GM18861 (cell line): Measurements from ENCODE around the gene WWP2.

Source experiments
- ATAC-seq: cut with Tn5 transposase; IDR thresholded peaks from one replicate; pipeline ENCODE4 v1.9.1; 2021; ENCODE audit not compliant: unreplicated experiment

Gene WWP2

DNA sequence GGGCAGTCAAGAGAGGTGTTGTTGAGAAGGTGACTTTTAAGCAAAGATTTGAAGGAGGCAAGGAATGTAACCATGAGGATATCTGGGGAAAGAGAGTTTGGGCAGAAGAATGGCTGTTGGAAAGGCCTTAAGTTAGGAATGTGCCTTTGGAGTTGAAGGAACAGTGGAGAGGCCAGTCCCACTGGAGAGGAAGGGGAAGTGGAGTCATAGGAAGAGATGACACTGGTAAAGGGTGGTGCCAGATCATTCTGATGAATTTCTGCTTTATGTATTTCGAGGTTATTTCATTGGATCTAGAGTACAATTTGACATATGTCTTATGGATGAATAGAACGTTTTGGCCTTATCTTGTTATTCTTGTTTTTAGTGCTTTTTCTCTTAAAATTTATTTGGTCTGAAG is 93.5 kb downstream of the WWP2 start:
- no peak for ATAC-seq

DNA sequence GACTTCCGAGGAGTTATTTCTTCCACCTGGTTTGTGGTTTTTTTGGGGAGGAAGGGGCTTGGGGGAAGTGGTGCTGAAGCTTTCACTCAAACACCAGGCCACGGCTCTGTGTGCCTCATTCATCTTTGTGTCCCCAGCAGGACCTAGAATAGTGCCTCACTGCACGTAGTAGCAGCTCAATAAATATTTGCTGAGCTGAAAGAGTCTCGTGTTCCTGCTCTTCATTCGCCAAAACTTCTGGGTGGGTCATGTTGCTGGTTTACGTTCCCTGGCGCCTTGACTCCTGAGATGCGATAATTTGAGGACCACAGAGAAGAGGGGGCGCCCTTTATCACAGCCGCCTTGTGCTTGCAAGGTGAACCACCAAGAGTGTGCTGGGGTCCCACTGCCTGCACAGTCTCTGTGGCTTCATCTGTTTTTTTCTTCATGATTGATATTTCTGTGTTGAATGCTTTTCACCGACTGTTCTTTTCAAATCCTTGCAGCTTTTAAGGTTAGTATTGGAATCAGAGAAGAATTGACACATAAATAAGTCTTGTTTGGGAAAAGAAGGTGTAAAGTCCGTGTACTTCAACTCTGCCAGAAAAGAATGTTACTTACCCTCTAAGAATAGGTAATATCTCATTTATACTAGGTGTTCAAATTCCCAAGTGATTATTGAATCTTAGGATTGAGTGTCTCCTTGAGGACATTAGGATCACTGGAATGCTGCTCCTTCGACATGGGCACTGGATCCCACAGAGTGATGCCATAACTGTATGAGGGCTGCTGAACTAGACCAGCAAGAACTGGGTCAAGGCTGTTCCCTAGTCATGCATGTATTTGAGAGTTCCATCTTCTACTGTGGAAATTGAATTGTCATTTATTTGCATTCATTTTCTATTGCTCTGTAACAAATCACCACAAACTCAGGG is 96.3 kb downstream of the WWP2 start:
- no peak for ATAC-seq

DNA sequence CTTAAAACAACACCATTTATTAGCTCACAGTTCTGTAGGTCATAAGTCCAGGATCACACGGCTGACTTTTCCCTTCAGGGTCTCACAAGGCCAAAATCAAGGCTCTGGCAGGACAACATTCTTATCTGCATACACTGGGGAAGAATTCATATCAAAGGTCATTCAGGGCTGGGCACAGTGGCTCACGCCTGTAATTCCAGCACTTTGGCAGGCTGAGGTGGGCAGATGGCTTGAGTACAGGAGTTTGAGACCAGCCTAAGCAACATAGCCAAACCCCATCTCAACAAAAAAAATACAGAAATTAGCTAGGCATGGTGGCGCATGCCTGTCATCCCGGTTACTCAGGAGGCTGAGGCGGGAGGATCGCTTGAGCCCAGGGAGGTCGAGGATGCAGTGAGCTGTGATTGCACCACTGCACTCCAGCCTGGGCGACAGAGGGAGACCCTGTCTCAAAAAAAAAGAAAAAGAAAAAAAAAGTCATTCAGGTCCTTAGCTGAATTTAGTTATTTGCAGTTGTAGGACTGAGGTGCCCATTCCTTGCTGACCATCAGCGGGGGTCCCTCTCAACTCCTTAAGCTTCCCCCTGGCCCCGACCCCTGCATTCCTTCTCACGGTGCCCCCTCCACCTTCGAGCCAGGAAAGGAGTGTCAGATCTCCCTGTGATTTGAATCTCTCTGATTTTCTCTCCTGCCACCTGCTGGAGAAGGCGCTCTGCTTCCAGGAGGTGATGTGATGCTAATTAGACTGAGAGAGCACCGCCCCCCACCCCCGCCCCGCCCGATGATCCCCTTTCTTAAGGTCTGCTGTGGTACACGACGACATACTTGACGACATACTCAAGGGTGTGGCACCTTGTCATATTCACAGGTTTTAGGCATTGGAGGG is 97.2 kb downstream of the WWP2 start:
- no peak for ATAC-seq

DNA sequence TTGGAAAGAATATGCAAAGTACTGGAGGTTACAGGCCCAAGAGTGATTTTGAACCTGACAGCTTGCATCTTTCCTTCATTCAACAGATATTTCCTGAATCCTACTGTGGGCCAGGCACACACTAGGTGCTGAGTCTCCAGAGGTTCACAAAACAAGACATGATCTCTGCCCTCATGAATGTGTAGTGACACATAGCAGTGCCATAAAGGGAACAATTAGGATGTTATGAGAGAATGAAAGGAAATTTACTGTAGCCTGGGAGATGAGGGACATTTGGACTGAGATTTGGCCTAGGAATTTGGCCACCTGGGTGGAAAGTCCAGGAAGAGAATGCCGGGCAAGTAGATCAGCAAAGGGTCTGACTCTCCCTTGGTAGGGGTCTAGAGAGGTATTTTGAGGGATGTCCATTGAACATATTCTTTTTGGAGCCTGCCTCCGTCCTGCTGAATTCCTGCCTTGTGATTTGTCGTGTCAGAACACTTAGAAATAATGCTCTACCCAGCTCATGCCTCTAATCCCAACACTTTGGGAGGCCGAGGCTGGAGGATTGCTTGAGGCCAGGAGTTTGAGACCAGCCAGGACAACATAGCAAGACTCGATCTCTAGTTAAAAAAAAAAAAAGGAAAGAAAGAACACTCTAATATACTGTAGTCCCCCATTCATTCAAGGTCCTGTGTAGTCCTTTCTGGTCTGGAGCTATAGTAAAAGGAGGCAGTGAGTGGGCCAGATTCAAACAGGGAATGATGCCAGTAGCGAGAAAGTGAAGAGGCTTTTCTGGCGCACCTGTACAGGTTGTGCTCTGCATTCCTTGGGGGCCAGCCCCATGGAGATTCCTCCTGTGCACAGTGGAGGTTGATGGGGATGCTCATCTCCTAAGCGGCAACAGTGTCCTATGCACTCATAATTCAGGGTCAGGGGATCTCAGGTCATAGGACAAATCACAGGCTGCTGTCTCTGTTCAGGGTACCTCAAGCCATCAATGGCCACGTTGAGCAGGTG is 98.4 kb downstream of the WWP2 start:
- ATAC-seq: no peak

DNA sequence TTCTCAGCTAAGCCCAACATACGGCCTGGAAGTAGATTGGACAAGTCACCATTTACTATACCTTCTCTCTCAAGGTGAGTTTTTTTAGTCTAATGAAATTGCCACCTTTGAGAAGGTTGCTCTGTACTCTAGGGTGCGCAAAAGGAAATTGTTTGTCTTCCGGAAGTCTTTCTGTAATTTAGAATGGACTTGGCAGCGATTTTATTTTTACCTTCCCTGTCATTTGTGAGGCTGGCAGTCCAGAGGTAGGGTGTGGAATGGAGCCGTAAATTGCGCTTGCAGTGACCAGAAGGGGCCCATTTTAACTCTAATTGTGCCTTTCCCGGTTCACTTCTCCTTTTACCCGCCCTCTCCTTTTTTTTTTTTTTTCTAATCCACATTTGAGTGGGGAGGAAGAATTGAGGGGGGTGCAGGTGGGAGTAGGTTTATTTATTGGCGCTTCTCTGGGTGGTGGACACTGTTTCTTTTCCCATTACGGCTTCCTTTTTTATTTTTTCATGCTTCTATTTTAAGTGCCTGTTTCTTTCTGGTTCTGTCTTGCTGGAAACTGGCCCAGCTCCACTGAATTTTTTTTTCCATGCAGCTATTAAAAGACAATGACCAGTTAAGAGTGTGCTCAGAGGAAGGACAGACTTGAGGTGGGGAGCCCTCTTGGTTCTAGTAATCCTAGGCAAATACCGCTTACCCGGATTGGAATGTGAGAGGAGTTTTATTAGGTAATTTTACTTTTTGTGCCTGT is 99.3 kb downstream of the WWP2 start:
- no peak for ATAC-seq

DNA sequence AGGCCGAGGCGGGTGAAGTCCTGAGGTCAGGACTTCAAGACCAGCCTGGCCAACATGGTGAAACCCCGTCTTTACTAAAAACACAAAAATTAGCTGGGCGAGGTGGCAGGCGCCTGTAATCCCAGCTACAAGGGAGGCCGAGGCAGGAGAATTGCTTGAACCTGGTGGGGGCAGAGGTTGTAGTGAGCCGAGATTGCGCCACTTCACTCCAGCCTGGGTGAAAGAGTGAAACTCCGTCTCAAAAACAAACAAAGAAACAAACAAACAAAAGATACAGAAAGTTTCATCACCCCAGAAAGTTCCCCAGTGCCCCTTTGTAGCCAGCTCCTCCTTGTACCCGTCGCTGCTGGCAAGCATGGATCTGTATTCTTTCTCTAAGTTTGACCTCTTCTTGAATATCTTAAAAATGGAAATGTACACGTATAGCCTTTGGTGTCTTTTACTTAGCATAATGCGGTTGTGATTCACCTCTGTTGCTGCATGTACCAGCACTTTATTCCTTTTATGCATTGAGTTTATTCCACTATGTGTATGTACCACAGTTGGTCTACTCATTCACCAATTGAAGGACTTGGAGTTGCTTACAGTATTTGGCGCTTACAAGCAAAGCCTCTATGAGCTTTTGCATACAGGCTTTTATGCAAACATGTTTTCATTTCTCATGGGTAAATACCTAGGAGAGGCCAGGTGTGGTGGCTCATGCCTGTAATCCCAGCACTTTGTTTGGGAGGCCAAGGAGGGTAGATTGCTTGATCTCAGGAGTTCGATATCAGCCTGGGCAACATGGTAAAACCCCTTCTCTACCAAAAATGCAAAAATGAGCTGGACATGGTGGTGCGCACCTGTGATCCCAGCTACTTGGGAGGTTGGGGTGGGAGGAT is 101.5 kb downstream of the WWP2 start:
- no peak for ATAC-seq

DNA sequence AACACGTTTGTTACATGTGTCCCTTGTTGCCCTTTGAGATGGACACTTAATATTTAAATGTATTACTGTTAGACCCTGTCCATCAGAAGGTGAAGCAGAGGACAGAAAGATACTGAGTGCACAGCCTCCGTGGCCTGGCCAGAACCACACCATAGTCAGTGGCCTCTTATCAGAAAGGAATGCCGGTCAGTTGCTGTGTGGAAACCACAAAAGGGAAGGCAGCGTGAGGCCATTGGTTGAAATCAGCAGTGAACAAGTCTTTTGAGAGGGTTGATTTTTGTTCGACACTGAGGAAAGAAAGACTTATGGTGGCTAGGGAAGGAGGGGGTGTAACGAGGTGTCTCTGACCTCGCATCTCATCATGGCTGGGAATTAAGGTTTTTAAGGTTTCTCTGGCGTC is 103.6 kb downstream of the WWP2 start:
- ATAC-seq: no peak

DNA sequence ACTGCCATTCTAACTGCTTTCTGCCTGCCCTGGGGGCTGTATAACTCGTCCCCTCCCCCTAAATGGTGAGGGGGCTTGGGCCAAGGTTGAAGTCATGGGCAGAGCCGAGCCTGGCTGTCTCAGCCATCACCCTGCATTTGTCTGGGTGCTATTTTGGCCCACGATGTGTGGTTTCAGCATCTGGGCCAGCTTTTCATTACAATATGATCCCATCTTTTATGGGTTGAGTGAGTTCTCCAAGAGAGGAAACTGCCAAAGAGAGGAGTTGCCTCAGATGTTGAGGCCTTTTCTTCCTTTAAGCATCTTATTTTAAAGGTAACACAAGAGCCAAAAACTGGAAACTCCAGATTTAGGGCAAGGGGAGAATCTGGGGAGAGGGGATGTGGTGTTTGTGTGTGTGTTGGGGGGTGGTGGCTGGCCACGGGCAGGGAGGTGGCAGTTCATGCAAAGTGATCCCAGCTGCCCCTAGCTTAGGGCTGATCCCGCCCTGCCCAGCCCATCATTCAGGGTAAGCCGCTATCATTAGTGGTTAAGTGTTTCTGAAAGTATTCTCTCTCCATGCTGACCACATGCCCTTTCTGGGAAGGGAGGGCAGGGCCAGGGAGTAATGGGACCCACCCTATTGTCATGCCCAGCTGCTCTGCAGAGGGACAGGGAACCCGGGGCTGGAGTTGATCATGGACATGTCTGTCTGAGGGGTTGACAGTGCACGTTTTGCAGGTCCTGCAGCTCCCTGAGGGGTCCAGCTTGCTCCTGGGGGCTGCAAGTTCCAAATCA is 105.8 kb downstream of the WWP2 start:
- ATAC-seq: no peak

DNA sequence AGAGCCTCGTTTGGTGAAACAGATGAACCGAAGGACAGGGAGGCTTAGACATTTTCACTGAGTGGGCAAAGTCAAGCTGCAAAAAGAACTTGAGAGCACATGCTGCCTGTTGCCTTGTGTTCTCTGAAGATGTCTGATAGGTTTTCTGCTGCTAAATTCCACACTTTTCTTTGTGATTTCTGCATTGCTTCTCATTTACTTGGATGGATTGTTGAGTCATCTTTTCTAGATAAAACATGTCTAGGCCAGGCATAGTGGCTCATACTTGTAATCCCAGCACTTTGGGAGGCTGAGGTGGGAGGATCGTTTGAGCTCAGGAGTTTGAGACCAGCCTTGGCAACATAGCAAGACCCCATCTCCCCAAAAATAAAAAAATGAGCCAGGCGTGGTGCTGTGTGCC is 108.6 kb downstream of the WWP2 start:
- ATAC-seq: no peak

DNA sequence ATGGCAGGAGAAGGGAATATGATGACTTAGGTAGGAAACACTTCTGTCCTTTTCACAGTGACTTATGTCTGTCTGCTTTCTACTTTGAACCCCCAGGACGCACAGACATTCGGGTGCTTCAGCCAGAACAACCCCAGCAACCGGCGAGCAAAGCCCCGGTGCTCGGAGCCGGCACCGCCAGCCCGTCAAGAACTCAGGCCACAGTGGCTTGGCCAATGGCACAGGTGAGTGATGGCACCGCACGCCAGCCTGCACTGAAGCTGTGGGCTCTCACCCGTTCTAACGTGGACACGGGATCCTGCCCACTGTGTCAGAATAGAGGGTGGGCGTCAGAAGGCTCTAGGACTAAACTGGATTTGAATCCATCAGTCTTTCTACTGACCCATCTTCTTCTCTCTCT is 109.6 kb downstream of the WWP2 start:
- no peak for ATAC-seq

DNA sequence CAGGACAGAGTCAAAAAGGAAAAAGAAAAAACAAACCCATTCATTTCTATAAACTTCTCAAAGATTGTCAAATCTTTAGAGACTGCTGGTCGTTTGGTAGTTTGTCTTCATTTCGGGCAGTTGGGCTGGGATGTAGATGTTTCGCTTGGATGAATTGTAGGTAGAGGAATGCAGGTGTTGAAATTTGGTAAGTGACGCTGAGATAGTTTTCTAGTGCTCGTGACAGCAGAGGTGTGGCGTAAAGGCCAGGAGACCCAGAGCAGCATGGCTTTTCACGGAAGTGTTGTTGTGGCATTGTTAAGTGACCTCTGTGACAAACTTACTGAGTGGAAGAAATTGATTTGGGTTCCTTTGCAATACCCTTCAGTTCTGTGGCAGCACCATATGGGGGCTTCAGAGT is 110.8 kb downstream of the WWP2 start:
- ATAC-seq: no peak

DNA sequence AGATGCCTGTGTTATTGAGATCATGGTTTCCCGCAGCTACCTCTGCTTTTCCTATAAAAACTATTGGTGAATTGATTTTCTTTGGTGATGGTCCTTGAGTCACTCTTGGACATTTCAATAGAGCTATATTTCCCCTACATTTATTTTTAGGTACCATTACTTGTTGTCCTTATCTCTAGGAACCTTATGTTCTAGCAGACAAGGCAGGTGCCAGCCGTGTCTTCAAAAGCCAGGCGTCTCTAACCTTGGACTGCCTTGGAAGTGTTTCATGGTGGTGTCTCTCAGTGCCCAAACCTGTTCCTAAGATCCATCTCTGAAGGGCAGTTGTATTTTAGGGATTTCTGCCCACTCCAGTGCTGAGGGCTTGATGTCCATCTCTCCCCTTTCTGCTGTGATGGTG is 111.7 kb downstream of the WWP2 start:
- no peak for ATAC-seq

DNA sequence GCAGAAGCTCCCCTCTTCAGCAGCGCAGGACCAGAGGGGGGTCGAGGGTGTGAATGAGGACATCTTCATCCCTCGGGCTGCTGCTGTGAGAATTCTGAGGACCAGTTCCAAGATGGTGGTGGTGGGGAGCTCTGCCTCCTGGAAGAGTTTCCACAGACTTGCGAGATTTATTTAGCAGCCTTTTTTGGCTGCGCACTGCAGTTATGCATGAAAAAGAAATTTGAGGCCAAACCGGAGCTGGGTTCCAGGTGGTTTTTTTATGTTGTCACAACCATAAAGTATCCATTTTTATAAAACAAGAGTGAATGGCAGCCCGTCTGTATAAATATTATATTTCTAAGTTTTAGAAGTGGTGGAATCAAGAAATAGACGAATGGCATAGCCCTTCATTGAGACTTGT is 112.1 kb downstream of the WWP2 start:
- ATAC-seq: no peak

DNA sequence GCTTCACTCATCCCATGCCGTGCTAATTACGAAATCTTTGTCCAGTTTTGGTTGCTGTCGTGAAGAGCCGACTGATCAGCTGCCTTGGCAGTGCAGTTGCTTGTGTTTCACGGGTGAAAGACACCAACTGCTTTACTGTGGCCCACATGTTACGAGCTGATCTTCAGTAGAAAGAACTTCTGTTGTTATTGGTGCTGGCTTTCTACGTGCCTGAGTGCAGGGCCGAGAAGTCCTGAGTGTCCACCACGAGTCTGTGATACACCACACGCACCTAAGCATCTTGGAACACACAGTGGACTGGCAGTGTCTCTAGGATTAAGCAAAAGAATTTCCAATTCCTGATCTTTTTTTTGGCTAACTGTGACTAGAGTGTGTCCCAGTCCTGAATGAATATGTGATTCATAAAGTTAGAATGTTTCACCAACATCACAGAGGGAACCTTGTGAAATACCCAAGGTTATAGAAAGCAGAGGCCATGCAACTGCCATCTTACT is 118.6 kb downstream of the WWP2 start:
- ATAC-seq: no peak

DNA sequence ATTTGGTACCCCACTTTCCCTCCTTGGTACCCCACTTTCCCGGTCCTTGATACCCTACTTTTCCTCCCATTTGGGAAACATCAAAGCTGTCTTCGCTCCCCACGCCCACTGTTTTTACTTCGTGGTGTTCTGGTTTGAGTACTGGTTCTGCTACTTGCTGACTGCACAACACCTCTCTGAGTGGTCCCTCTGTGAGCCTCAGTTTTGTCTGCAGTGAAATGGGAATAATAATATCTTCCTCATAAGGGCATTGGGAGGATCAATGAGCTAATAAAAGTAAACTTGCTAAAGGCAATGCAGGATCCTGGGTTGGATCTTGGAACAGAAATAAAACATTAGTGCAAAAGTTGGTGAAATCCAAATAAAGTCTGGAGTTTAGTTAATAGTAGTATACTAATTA is 119.0 kb downstream of the WWP2 start:
- no peak for ATAC-seq

DNA sequence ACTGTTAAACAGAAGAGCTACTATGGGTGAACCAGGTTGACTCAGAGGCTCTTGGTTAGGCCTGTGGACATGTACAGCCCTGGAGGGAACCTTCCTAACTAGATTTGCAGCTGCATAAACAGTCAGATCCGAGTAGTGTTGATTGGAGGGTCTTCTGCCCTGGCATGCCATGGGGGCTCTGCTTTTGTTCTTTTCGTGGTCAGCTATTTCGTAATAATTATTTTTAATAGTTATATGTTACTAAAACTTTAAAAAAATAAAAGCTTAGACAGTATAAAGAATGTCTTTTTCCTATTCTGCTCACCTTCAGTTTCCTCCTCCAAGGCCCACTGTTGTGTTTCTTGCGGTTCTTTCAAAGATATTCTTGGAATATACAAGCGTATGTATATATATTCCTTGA is 121.6 kb downstream of the WWP2 start:
- ATAC-seq: no peak

DNA sequence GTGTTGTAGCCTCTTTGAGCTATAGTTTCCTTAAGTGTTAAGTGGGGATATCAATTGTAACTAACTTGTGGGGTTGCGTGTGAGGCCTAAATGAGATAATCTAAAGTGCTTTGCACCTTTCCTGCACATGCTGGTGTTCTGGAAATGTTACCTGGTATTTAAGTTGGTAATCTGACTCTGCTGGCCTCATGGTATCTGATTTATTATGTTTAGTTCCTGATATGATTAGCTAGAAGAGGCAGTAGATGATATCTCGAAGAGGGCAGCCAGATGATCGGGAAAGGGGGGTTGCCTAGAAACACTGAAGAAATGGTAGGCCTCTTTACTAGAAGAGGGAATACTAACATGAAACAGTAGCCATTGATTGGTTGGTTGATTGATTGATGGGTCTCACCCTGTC is 123.6 kb downstream of the WWP2 start:
- ATAC-seq: no peak

DNA sequence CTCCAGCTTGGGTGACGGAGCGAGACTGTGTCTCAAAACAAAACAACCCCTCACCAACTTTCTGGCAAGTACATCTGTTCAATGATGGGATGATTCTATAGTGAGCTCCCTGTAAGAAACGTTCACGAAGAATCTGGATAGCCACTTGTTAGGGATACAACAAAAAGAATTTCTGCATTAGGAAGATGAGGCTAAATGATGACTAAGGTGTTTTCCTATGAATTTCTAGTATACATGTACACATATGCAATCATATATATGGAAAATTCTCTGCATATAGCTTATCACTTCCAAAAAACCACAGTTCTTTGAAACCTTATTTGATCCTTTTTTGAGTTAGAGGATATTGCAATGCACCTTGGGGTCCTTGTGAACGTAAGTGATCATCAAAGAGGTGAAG is 124.6 kb downstream of the WWP2 start:
- no peak for ATAC-seq
